AG08395 (cell line): ENCODE measurements around the gene KLHDC2.
"Not testable (repeated sequence)": the region's sequence is repeated elsewhere in the genome, so short reads cannot be mapped to it uniquely, and the experiment has no call there.

Experiments used
- DNase-seq: peaks from one replicate; pipeline ENCODE4 v3.0.0; 2012; ENCODE audit warnings: mixed read lengths, low spot score

KLHDC2 gene

GRCh38 chr14:49767571-49768300, at the start of gene KLHDC2:
KLHDC2 (plus strand) TSS chr14:49768153; CDS start chr14:49768469, 316 bp downstream.
- DNase-seq = peak; percentile 82

GRCh38 chr14:49720744-49721143, 47.2 kb upstream of the KLHDC2 start:
- no peak for DNase-seq

GRCh38 chr14:49721733-49722435, 46.1 kb upstream of the KLHDC2 start:
- DNase-seq = not testable (repeated sequence)

GRCh38 chr14:49727171-49727570, 40.8 kb upstream of the KLHDC2 start:
- DNase-seq = no peak

GRCh38 chr14:49732896-49733295, 35.1 kb upstream of the KLHDC2 start:
- DNase-seq = no peak

GRCh38 chr14:49733836-49734235, 34.1 kb upstream of the KLHDC2 start:
- DNase-seq = no peak

- DNase-seq = not testable (repeated sequence)
These were observed 32.3 kb upstream of the KLHDC2 start for GRCh38 chr14:49735669-49736068.

- no peak for DNase-seq
These were observed 22.8 kb upstream of the KLHDC2 start for GRCh38 chr14:49745191-49745590.

- DNase-seq = not testable (repeated sequence)
These were observed 21.5 kb upstream of the KLHDC2 start for GRCh38 chr14:49746476-49746875.

GRCh38 chr14:49754570-49755097, 13.3 kb upstream of the KLHDC2 start:
- no peak for DNase-seq

GRCh38 chr14:49755378-49755777, 12.6 kb upstream of the KLHDC2 start:
- no peak for DNase-seq

- DNase-seq = no peak
These were observed 6.0 kb upstream of the KLHDC2 start for GRCh38 chr14:49761839-49762551.

GRCh38 chr14:49766839-49767238, 1.1 kb upstream of the KLHDC2 start:
- DNase-seq = no peak

GRCh38 chr14:49767270-49767570, 733 bp upstream of the KLHDC2 start:
- no peak for DNase-seq

GRCh38 chr14:49768301-49769121, 558 bp downstream of the KLHDC2 start:
- DNase-seq = peak; percentile 37

GRCh38 chr14:49769171-49769570, 1.2 kb downstream of the KLHDC2 start:
- DNase-seq = peak; percentile 45

GRCh38 chr14:49769581-49770211, 1.7 kb downstream of the KLHDC2 start:
- DNase-seq = no peak

- DNase-seq = no peak
These were observed 2.4 kb downstream of the KLHDC2 start for GRCh38 chr14:49770212-49770817.

GRCh38 chr14:49771691-49772090, 3.7 kb downstream of the KLHDC2 start:
- not testable (repeated sequence) for DNase-seq

GRCh38 chr14:49774106-49774505, 6.2 kb downstream of the KLHDC2 start:
- DNase-seq = no peak

GRCh38 chr14:49778421-49778820, 10.5 kb downstream of the KLHDC2 start:
- DNase-seq = no peak
